Activated B cell treated with CpG ODN at 0.5 μM for 24 hours (primary cell): Measurements from ENCODE around the gene ZBTB34. TPM values are rescaled to one million over a fixed set of nuclear protein-coding genes. Genes with fewer than 3 reads are reported as not detected.

Source experiments
- ATAC-seq: fragments of 200-7000 bp; cut with Tn5 transposase; one replicate; pipeline ENCODE4 v1.10.0; 2021; ENCODE audit warnings: low read depth, mild to moderate bottlenecking, moderate library complexity
- CTCF ChIA-PET: fragments of 350-600 bp; sonication (Branson Sonifier 250); formaldehyde crosslinking; loops from one replicate; lab custom pipeline; 2021; ENCODE audit warnings: antibody characterized with exemption; lab: Charles Lee
- POLR2A ChIA-PET: fragments of 350-600 bp; sonication (Branson Sonifier 250); formaldehyde crosslinking; loops from one replicate; lab custom pipeline; 2021; ENCODE audit warnings: antibody characterized with exemption; lab: Charles Lee
- DNase-seq: peaks from one replicate; pipeline ENCODE4 v3.0.0; 2022
- H3K27ac Mint-ChIP-seq: one replicate; pipeline ENCODE4 v1.8.0; 2020; ENCODE audit warnings: mixed read lengths
- H3K27me3 Mint-ChIP-seq: one replicate; pipeline ENCODE4 v1.8.0; 2021; ENCODE audit warnings: mixed read lengths
- H3K36me3 Mint-ChIP-seq: one replicate; pipeline ENCODE4 v1.8.0; 2021; ENCODE audit warnings: low read depth, mixed read lengths
- H3K4me1 Mint-ChIP-seq: one replicate; pipeline ENCODE4 v1.8.0; 2021; ENCODE audit warnings: mixed read lengths
- H3K4me3 Mint-ChIP-seq: one replicate; pipeline ENCODE4 v1.8.0; 2020; ENCODE audit warnings: mild to moderate bottlenecking, mixed read lengths
- H3K9me3 Mint-ChIP-seq: one replicate; pipeline ENCODE4 v1.8.0; 2020; ENCODE audit warnings: mixed read lengths
- CTCF ChIP-seq: fragments of 200-600 bp; IDR thresholded peaks from one replicate; pipeline ENCODE4 v1.8.0; 2022; ENCODE audit warnings: antibody characterized with exemption, mild to moderate bottlenecking
- intact Hi-C: fragments of 100-400 bp; cut with micrococcal nuclease; formaldehyde crosslinking; loops from one replicate; pipeline ENCODE4 v1.15.1; 2024
- total RNA-seq: library from RNA; stranded (reverse); gene quantifications from 2 replicates; pipeline ENCODE4 v1.2.3, GENCODE V29; 2022

ZBTB34 gene
- total RNA-seq, 1 donor from 2014 or later, result 8.9 TPM

DNA sequence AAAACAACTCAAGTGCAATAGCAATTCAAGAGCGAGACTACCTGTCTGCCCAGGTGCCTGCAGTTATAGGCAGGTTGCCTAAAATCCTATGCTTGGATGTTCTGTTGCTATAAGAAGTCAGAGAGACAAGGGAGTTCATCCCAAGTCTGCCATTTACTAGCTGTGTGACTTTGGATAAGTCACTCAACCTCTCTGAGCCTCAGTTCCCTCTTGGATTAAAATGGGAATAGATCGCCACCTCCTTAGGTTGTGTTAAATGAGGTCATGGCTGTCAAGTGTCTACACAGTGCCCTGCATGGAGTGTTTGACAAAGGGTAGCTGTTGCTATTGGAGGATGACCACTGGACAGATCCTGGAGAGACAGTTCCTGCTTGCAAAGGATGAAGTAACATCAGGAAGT, 1.3 kb upstream of the ZBTB34 start:
- POLR2A ChIA-PET, result interaction anchor here (0.7 to 0.9 kb wide), 2 partner anchors 55 to 136 kb away, joined by 3 read pairs; partner anchors contain the start of gene RALGPS1
- TF ChIP-seq CTCF, result no peak
- Mint-ChIP-seq H3K27me3 (peaks cover 8% of the 10 kb centered on the region), H3K4me3 (peak overlapping the region; percentile 85), H3K27ac (peak overlapping the region; percentile 41), H3K9me3 (no peaks in the 10 kb centered on the region), H3K36me3 (peaks cover 4% of the 10 kb centered on the region), H3K4me1 (peaks cover 29% of the 10 kb centered on the region)
- ATAC-seq, result no peak
- no peak for DNase-seq
- CTCF ChIA-PET, result interaction anchor here (1.1 to 1.6 kb wide), 5 partner anchors 8 to 340 kb away, joined by 3 to 7 read pairs (median 4); partner anchors contain the start of genes RALGPS1 and ZBTB43
- intact Hi-C loops, result no loop called here

GRCh38 chr9:126860757-126861466, 473 bp downstream of the ZBTB34 start:
- peaks cover 18% of the 10 kb centered on the region for H3K36me3 Mint-ChIP-seq
- ChIA-PET POLR2A (interaction anchor here (0.7 kb wide), 1 partner anchor 1085 kb away, joined by 3 read pairs; no protein-coding TSS in a partner anchor), CTCF (no interaction called here)
- TF ChIP-seq CTCF, result no peak
- peaks cover 29% of the 10 kb centered on the region for H3K4me1 Mint-ChIP-seq
- peaks cover 8% of the 10 kb centered on the region for H3K27me3 Mint-ChIP-seq
- H3K4me3 Mint-ChIP-seq, result peak overlapping the region; percentile 78
- H3K27ac Mint-ChIP-seq, result peak overlapping the region; percentile 86
- intact Hi-C loops, result loop anchor here (1.0 to 5.0 kb wide), 3 partner anchors 56 to 338 kb away; partner anchors contain the start of gene ZBTB43
- H3K9me3 Mint-ChIP-seq, result no peaks in the 10 kb centered on the region
- no peak for DNase-seq
- peak; percentile 15 for ATAC-seq

DNA sequence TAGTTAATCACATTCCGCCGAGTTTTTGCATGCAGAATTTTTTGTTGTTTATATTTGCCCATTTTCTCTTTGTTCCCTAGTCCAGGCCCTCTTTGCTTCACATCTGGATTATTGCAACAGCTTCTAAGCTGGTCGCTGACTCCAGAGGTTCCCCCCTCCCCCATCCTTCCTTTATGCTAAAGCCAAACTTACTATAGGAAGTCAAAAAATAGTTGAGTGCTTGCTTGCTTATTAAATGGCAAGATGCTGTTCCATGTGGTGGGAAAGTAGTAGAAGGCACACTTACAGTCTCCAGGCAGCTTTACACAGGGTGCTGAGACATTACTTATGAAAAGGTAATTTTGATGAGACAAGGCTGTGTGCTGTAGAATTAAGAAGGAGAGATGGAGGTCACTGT, 1.3 kb downstream of the ZBTB34 start:
- ATAC-seq, result no peak
- DNase-seq, result no peak
- peaks cover 6% of the 10 kb centered on the region for H3K27me3 Mint-ChIP-seq
- peak overlapping the region; percentile 86 for H3K27ac Mint-ChIP-seq
- ChIA-PET POLR2A (interaction anchor here (0.9 kb wide), 1 partner anchor 52 kb away, joined by 3 read pairs; no protein-coding TSS in a partner anchor), CTCF (no interaction called here)
- H3K4me1 Mint-ChIP-seq, result peaks cover 35% of the 10 kb centered on the region
- no peak for TF ChIP-seq CTCF
- intact Hi-C loops, result loop anchor here (1.0 to 5.0 kb wide), 3 partner anchors 53 to 139 kb away; partner anchors contain the start of genes RALGPS1 and ZBTB43
- peaks cover 25% of the 10 kb centered on the region for H3K36me3 Mint-ChIP-seq
- H3K4me3 Mint-ChIP-seq, result peak overlapping the region; percentile 78
- H3K9me3 Mint-ChIP-seq, result no peaks in the 10 kb centered on the region

- intact Hi-C loops, result loop anchor here (1.0 to 5.0 kb wide), 2 partner anchors 52 to 140 kb away; partner anchors contain the start of gene RALGPS1
- no peak for TF ChIP-seq CTCF
- CTCF ChIA-PET, result no interaction called here
These were observed 1.8 kb downstream of the ZBTB34 start for GRCh38 chr9:126862104-126862761.

More at GRCh38 chr9:126862104-126862761, 1.8 kb downstream of the ZBTB34 start:
- Mint-ChIP-seq H3K27ac (peak overlapping the region; percentile 86), H3K4me1 (peaks cover 37% of the 10 kb centered on the region), H3K36me3 (peaks cover 30% of the 10 kb centered on the region), H3K9me3 (no peaks in the 10 kb centered on the region), H3K27me3 (peaks cover 2% of the 10 kb centered on the region), H3K4me3 (peak overlapping the region; percentile 78)
- DNase-seq (no peak), ATAC-seq (no peak)
- POLR2A ChIA-PET, result interaction anchor here (0.9 kb wide), 1 partner anchor 52 kb away, joined by 3 read pairs; no protein-coding TSS in a partner anchor
